SK-N-MC (cell line): ENCODE measurements around the gene MATN4.
A peak's percentile ranks its signal among the peaks of the same experiment; 100 is the strongest.

Experiments used
- EZH2 ChIP-seq: fragments of 200-600 bp; sonication (generic); IDR thresholded peaks from one replicate; pipeline ENCODE4 v1.6.1; 2017; ENCODE audit warnings: antibody characterized with exemption
- POLR2AphosphoS5 ChIP-seq: IDR thresholded peaks from 2 replicates; pipeline ENCODE4 v1.6.1; 2012; ENCODE audit warnings: mild to moderate bottlenecking, low read depth, low read length, borderline replicate concordance

- TF ChIP-seq EZH2 (no peak), POLR2AphosphoS5 (peak; percentile 44; the same call in 1 of the 2 replicates)
Observed at GRCh38 chr20:45293041-45294002, 14.8 kb downstream of the MATN4 start.
